Nephron (organoid): ENCODE data around the gene GYPC.

ENCODE experiments used
- H3K27ac Mint-ChIP-seq, 3 experiments: 2 replicates each; pipeline ENCODE4 v1.8.0; 2020; ENCODE audit warnings: mixed read lengths in 3 of 3, mild to moderate bottlenecking in 2 of 3, moderate library complexity in 1 of 3
- H3K27me3 Mint-ChIP-seq: 2 replicates; pipeline ENCODE4 v1.8.0; 2021; ENCODE audit warnings: low read depth, mild to moderate bottlenecking, moderate library complexity, mixed read lengths
- H3K36me3 Mint-ChIP-seq: 2 replicates; pipeline ENCODE4 v1.8.0; 2020; ENCODE audit warnings: low read depth, mixed read lengths
- H3K4me1 Mint-ChIP-seq: 2 replicates; pipeline ENCODE4 v1.8.0; 2020; ENCODE audit warnings: mixed read lengths
- H3K4me3 Mint-ChIP-seq, 3 experiments: 2 replicates each; pipeline ENCODE4 v1.8.0; 2020; ENCODE audit warnings: mild to moderate bottlenecking in 3 of 3, mixed read lengths in 3 of 3, moderate library complexity in 2 of 3
- H3K9me3 Mint-ChIP-seq: 2 replicates; pipeline ENCODE4 v1.8.0; 2020; ENCODE audit warnings: mixed read lengths
- TF ChIP-seq, protein P1 (sequence below), 3 experiments: fragments of 200-600 bp; sonication (generic); IDR thresholded peaks; one replicate each; pipeline ENCODE4 v1.5.0; 2021; ENCODE audit warnings: antibody characterized with exemption in 3 of 3; ENCODE audit not compliant: unreplicated experiment in 3 of 3

GYPC gene

DNA sequence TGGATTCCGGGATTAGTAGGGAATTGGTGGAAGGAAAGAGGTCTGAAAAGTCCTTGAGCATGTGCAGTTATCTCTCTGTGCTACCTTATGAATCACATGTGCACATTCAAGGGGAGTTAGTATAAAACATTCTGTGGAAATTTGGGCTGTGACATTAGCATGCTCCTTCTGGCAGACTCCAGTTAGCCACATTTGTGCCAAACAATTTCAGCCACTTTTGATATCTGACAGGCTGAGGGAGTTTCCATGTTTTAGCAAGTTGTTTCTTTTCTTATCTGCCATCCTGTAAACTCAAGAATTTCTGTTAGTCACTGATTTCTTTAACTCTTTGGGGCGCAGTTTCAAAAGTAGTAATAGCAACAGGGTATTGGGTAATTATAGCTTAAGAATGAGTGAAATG is 28.3 kb upstream of the GYPC start:
- Mint-ChIP-seq H3K36me3 (no peaks in the 10 kb centered on the region), H3K4me3 (no peak overlapping the region), H3K27ac (no peak overlapping the region), H3K9me3 (no peaks in the 10 kb centered on the region), H3K4me1 (no peaks in the 10 kb centered on the region), H3K27me3 (no peaks in the 10 kb centered on the region)
- TF ChIP-seq, protein P1, sequence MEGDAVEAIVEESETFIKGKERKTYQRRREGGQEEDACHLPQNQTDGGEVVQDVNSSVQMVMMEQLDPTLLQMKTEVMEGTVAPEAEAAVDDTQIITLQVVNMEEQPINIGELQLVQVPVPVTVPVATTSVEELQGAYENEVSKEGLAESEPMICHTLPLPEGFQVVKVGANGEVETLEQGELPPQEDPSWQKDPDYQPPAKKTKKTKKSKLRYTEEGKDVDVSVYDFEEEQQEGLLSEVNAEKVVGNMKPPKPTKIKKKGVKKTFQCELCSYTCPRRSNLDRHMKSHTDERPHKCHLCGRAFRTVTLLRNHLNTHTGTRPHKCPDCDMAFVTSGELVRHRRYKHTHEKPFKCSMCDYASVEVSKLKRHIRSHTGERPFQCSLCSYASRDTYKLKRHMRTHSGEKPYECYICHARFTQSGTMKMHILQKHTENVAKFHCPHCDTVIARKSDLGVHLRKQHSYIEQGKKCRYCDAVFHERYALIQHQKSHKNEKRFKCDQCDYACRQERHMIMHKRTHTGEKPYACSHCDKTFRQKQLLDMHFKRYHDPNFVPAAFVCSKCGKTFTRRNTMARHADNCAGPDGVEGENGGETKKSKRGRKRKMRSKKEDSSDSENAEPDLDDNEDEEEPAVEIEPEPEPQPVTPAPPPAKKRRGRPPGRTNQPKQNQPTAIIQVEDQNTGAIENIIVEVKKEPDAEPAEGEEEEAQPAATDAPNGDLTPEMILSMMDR (IDR thresholded peaks at IDR 0.05; ENCODE audit: unreplicated experiment in 3 of 3) = no peak

- H3K4me1 Mint-ChIP-seq = no peaks in the 10 kb centered on the region
- H3K9me3 Mint-ChIP-seq = no peaks in the 10 kb centered on the region
- no peaks in the 10 kb centered on the region for H3K36me3 Mint-ChIP-seq
- TF ChIP-seq, protein P1 (IDR thresholded peaks at IDR 0.05; ENCODE audit: unreplicated experiment in 3 of 3) = peak; percentile 19 to 48 (median 25)
- H3K27ac Mint-ChIP-seq = no peak overlapping the region
- no peak overlapping the region for H3K4me3 Mint-ChIP-seq
- no peaks in the 10 kb centered on the region for H3K27me3 Mint-ChIP-seq
Observed at GRCh38 chr2:126634273-126634861, 21.6 kb upstream of the GYPC start.

GRCh38 chr2:126635281-126635680 is 20.7 kb upstream of the GYPC start:
- TF ChIP-seq, protein P1 (IDR thresholded peaks at IDR 0.05; ENCODE audit: unreplicated experiment in 3 of 3) = no peak
- H3K4me3 Mint-ChIP-seq = no peak overlapping the region
- H3K9me3 Mint-ChIP-seq = no peaks in the 10 kb centered on the region
- peaks cover under 1% of the 10 kb centered on the region for H3K4me1 Mint-ChIP-seq
- H3K27ac Mint-ChIP-seq = no peak overlapping the region
- no peaks in the 10 kb centered on the region for H3K36me3 Mint-ChIP-seq
- no peaks in the 10 kb centered on the region for H3K27me3 Mint-ChIP-seq

- Mint-ChIP-seq H3K27me3 (no peaks in the 10 kb centered on the region), H3K27ac (no peak overlapping the region), H3K9me3 (no peaks in the 10 kb centered on the region), H3K36me3 (no peaks in the 10 kb centered on the region), H3K4me1 (peaks cover 5% of the 10 kb centered on the region), H3K4me3 (no peak overlapping the region)
- TF ChIP-seq, protein P1 (IDR thresholded peaks at IDR 0.05; ENCODE audit: unreplicated experiment in 3 of 3) = no peak
Observed at GRCh38 chr2:126635736-126636135, 20.2 kb upstream of the GYPC start.

DNA sequence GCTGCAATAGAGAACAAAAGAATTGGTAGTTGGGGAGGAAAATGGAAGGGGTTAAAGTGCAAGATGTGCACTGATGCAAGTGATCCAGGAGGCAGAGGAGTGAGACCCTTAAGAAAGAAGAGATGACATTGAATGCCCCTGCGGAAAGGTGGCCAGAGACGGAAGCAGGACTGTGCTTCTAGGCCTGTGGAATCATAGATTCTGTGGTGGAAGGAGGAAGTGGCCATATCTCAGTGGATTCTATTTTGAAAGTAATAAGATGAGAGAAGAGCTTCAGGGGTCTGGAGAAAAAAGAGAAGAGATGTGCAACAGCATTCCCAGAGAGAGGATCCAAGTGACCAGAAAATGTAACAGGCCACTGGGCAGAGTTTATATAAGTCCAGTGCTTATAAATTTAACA is 18.6 kb upstream of the GYPC start:
- TF ChIP-seq, protein P1 (IDR thresholded peaks at IDR 0.05; ENCODE audit: unreplicated experiment in 3 of 3) = no peak
- no peak overlapping the region for H3K27ac Mint-ChIP-seq
- H3K4me1 Mint-ChIP-seq = peaks cover 5% of the 10 kb centered on the region
- H3K4me3 Mint-ChIP-seq = no peak overlapping the region
- H3K36me3 Mint-ChIP-seq = no peaks in the 10 kb centered on the region
- H3K27me3 Mint-ChIP-seq = peaks cover 5% of the 10 kb centered on the region
- H3K9me3 Mint-ChIP-seq = no peaks in the 10 kb centered on the region

GRCh38 chr2:126638746-126639145 is 17.2 kb upstream of the GYPC start:
- Mint-ChIP-seq H3K4me1 (peaks cover 5% of the 10 kb centered on the region), H3K27ac (no peak overlapping the region), H3K9me3 (no peaks in the 10 kb centered on the region), H3K4me3 (no peak overlapping the region), H3K36me3 (no peaks in the 10 kb centered on the region), H3K27me3 (peaks cover 6% of the 10 kb centered on the region)
- TF ChIP-seq, protein P1 (IDR thresholded peaks at IDR 0.05; ENCODE audit: unreplicated experiment in 3 of 3) = no peak
